H9 (cell line): ENCODE data around the gene PLSCR4. TPM values are rescaled to one million over a fixed set of nuclear protein-coding genes. Genes with fewer than 3 reads are reported as not detected.

Source experiments
- DNase-seq: peaks from one replicate; pipeline ENCODE4 v3.0.0-alpha.2; 2017
- H2AFZ ChIP-seq: one replicate; pipeline ENCODE4 v1.6.1; 2013; ENCODE audit warnings: mild to moderate bottlenecking, low read length, control low read depth, moderate library complexity
- H2AK5ac ChIP-seq: 2 replicates; pipeline ENCODE4 v1.6.1; 2013; ENCODE audit warnings: low read length, control low read depth, mixed read lengths; ENCODE audit not compliant: insufficient read length
- H2BK120ac ChIP-seq: one replicate; pipeline ENCODE4 v1.6.1; 2013; ENCODE audit warnings: low read depth, mild to moderate bottlenecking, low read length, control low read depth, inconsistent platforms; ENCODE audit not compliant: poor library complexity, severe bottlenecking
- H2BK12ac ChIP-seq: 2 replicates; pipeline ENCODE4 v1.6.1; 2013; ENCODE audit warnings: low read length, control low read depth, mixed read lengths, low read depth; ENCODE audit not compliant: insufficient read length
- H2BK15ac ChIP-seq: 2 replicates; pipeline ENCODE4 v1.6.1; 2013; ENCODE audit warnings: low read depth, low read length, control low read depth
- H2BK20ac ChIP-seq: one replicate; pipeline ENCODE4 v1.6.1; 2013; ENCODE audit warnings: low read depth, mild to moderate bottlenecking, low read length, control low read depth, inconsistent platforms; ENCODE audit not compliant: poor library complexity, severe bottlenecking
- H2BK5ac ChIP-seq: 2 replicates; pipeline ENCODE4 v1.6.1; 2013; ENCODE audit warnings: low read length, control low read depth, mixed read lengths; ENCODE audit not compliant: insufficient read length
- H3K14ac ChIP-seq: 2 replicates; pipeline ENCODE4 v1.6.1; 2013; ENCODE audit warnings: low read length, control low read depth; ENCODE audit not compliant: insufficient read depth
- H3K18ac ChIP-seq: 2 replicates; pipeline ENCODE4 v1.6.1; 2013; ENCODE audit warnings: low read depth, mild to moderate bottlenecking, mixed read lengths, low read length, control low read depth; ENCODE audit not compliant: insufficient read length
- H3K23ac ChIP-seq: 2 replicates; pipeline ENCODE4 v1.6.1; 2013; ENCODE audit warnings: low read length, control low read depth, mixed read lengths, low read depth; ENCODE audit not compliant: insufficient read length
- H3K23me2 ChIP-seq: 2 replicates; pipeline ENCODE4 v1.6.1; 2013; ENCODE audit warnings: low read depth, mild to moderate bottlenecking, mixed read lengths, low read length, control low read depth; ENCODE audit not compliant: insufficient read length, poor library complexity, severe bottlenecking
- H3K27ac ChIP-seq: 2 replicates; pipeline ENCODE4 v1.5.1; 2013; ENCODE audit warnings: low read length, control low read depth, mixed read lengths, low read depth; ENCODE audit not compliant: insufficient read length
- H3K27me3 ChIP-seq: 2 replicates; pipeline ENCODE4 v1.6.1; 2013; ENCODE audit warnings: low read length, control low read depth, inconsistent platforms; ENCODE audit not compliant: insufficient read depth
- H3K4ac ChIP-seq: 2 replicates; pipeline ENCODE4 v1.6.1; 2013; ENCODE audit warnings: low read depth, mild to moderate bottlenecking, control low read depth, inconsistent platforms, low read length, moderate library complexity
- H3K4me1 ChIP-seq: 2 replicates; pipeline ENCODE4 v1.6.1; 2013; ENCODE audit warnings: low read length, control low read depth, inconsistent platforms; ENCODE audit not compliant: insufficient read depth
- H3K4me2 ChIP-seq: 2 replicates; pipeline ENCODE4 v1.6.1; 2013; ENCODE audit warnings: low read length, control low read depth, mixed read lengths; ENCODE audit not compliant: insufficient read length, insufficient read depth
- H3K56ac ChIP-seq: 2 replicates; pipeline ENCODE4 v1.6.1; 2013; ENCODE audit warnings: low read depth, mild to moderate bottlenecking, mixed read lengths, low read length, control low read depth; ENCODE audit not compliant: insufficient read length
- H3K79me1 ChIP-seq: 2 replicates; pipeline ENCODE4 v1.6.1; 2013; ENCODE audit warnings: low read depth, mild to moderate bottlenecking, moderate library complexity, low read length, control low read depth, inconsistent platforms; ENCODE audit not compliant: insufficient read depth, poor library complexity, severe bottlenecking
- H3K79me2 ChIP-seq: 2 replicates; pipeline ENCODE4 v1.6.1; 2013; ENCODE audit warnings: low read length, control low read depth, inconsistent platforms; ENCODE audit not compliant: insufficient read depth
- H3K9ac ChIP-seq: 2 replicates; pipeline ENCODE4 v1.6.1; 2013; ENCODE audit warnings: low read length, control low read depth, mixed read lengths; ENCODE audit not compliant: insufficient read length; ENCODE audit errors: extremely low read depth
- H3K9me3 ChIP-seq: one replicate; pipeline ENCODE4 v1.6.1; 2013; ENCODE audit warnings: low read depth, low read length, inconsistent platforms; ENCODE audit not compliant: control insufficient read depth
- H3T11ph ChIP-seq: one replicate; pipeline ENCODE4 v1.6.1; 2013; ENCODE audit warnings: mild to moderate bottlenecking, low read length, control low read depth, inconsistent platforms
- H4K20me1 ChIP-seq: one replicate; pipeline ENCODE4 v1.6.1; 2013; ENCODE audit not compliant: control insufficient read depth, insufficient read length, insufficient read depth
- H4K5ac ChIP-seq: 2 replicates; pipeline ENCODE4 v1.6.1; 2013; ENCODE audit warnings: low read depth, mild to moderate bottlenecking, mixed read lengths, low read length, control low read depth; ENCODE audit not compliant: insufficient read length
- H4K8ac ChIP-seq: replicated peaks from 2 replicates; pipeline ENCODE4 v1.6.1; 2013; ENCODE audit warnings: low read length, control low read depth, mixed read lengths, low read depth; ENCODE audit not compliant: insufficient read length
- H4K91ac ChIP-seq: 2 replicates; pipeline ENCODE4 v1.6.1; 2013; ENCODE audit warnings: low read depth, mild to moderate bottlenecking, moderate library complexity, mixed read lengths, low read length, control low read depth; ENCODE audit not compliant: insufficient read length
- H3K27ac Mint-ChIP-seq, 3 experiments: 2 replicates in 2 of 3; 3 replicates in 1 of 3; pipeline ENCODE4 v1.8.0; 2020 to 2021; ENCODE audit warnings: mixed read lengths in 3 of 3, mild to moderate bottlenecking in 1 of 3, moderate library complexity in 1 of 3
- H3K27me3 Mint-ChIP-seq: 2 replicates; pipeline ENCODE4 v1.8.0; 2021; ENCODE audit warnings: low read depth, mild to moderate bottlenecking, moderate library complexity, mixed read lengths
- H3K36me3 Mint-ChIP-seq, 3 experiments: 2 replicates in 2 of 3; 3 replicates in 1 of 3; pipeline ENCODE4 v1.8.0; 2020 to 2021; ENCODE audit warnings: low read depth in 3 of 3, mixed read lengths in 3 of 3; ENCODE audit not compliant: insufficient read depth in 1 of 3
- H3K4me1 Mint-ChIP-seq, 2 experiments: 2 replicates each; pipeline ENCODE4 v1.8.0; 2020; ENCODE audit warnings: mixed read lengths in 2 of 2
- H3K4me3 Mint-ChIP-seq, 2 experiments: 2 replicates in 1 of 2; 3 replicates in 1 of 2; pipeline ENCODE4 v1.8.0; 2020 to 2021; ENCODE audit warnings: mild to moderate bottlenecking in 2 of 2, mixed read lengths in 2 of 2, moderate library complexity in 1 of 2
- H3K9me3 Mint-ChIP-seq, 2 experiments: 2 replicates in 1 of 2; 3 replicates in 1 of 2; pipeline ENCODE4 v1.8.0; 2020; ENCODE audit warnings: mild to moderate bottlenecking in 2 of 2, mixed read lengths in 2 of 2, moderate library complexity in 1 of 2
- WGBS: extraction: QIAGEN DNeasy Blood & Tissue Kit; methylation state at CpG from one replicate; pipeline ENCODE4 v1.1.7; 2013; ENCODE audit warnings: missing lambda C conversion rate, low lambda C conversion rate, mixed read lengths; ENCODE audit not compliant: insufficient read length; ENCODE audit errors: extremely low coverage; 5-methylcytosine and 5-hydroxymethylcytosine counted together
- total RNA-seq: library from RNA; stranded (reverse); gene quantifications from 2 replicates; pipeline ENCODE4 v1.2.1, GENCODE V29; 2021
- TF ChIP-seq, protein P1 (sequence below): fragments of 200-600 bp; sonication (generic); conservative IDR thresholded peaks from 3 replicates; pipeline ENCODE4 v1.8.0; 2021; ENCODE audit warnings: antibody characterized with exemption, mild to moderate bottlenecking

The PLSCR4 gene
- total RNA-seq, 1 experiment from 2014 or later = 1.2 TPM

DNA sequence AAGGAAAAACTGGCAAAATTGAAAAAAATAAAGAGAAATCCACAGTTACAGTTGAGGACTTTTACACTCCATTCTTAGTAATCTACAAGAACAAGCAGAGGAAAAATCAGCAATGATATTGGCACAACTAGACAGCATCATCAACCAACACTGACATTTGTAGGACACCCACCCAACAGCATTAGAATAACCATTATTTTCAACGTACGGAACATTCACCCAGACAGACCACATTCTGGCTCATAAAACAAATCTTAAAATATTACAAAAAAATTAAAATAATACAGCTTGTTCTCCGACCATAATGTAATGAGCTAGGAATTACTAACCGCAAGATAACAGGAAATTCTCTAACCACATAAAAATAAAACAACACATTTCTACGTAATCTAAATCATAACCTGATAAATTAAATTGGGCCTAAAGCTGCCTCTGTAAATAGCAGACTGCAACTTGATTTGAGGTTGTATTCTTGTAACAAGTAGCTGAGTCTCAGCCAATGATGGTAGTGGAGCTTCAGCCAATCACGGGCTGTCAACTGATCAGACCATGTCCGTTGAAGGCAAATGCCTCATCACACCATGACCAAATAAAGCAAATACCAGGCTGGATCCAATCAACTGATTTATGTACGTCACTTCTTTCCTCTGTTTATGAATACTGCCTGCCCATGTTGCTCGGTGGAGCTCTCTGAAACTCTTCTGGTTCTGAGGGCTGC is 9.2 kb downstream of the PLSCR4 start:
- H2AK5ac ChIP-seq = no peak overlapping the region
- H4K8ac ChIP-seq = no peak overlapping the region
- H3K4me3 Mint-ChIP-seq = no peak overlapping the region
- DNase-seq = no peak
- H4K5ac ChIP-seq = no peak overlapping the region
- no peaks in the 10 kb centered on the region for H3K27me3 Mint-ChIP-seq
- no peak overlapping the region for H4K91ac ChIP-seq
- H3K4me1 Mint-ChIP-seq = no peaks in the 10 kb centered on the region
- TF ChIP-seq, protein P1, sequence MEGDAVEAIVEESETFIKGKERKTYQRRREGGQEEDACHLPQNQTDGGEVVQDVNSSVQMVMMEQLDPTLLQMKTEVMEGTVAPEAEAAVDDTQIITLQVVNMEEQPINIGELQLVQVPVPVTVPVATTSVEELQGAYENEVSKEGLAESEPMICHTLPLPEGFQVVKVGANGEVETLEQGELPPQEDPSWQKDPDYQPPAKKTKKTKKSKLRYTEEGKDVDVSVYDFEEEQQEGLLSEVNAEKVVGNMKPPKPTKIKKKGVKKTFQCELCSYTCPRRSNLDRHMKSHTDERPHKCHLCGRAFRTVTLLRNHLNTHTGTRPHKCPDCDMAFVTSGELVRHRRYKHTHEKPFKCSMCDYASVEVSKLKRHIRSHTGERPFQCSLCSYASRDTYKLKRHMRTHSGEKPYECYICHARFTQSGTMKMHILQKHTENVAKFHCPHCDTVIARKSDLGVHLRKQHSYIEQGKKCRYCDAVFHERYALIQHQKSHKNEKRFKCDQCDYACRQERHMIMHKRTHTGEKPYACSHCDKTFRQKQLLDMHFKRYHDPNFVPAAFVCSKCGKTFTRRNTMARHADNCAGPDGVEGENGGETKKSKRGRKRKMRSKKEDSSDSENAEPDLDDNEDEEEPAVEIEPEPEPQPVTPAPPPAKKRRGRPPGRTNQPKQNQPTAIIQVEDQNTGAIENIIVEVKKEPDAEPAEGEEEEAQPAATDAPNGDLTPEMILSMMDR = no peak
- no peak overlapping the region for H3K27ac ChIP-seq
- H3K79me1 ChIP-seq = no peaks in the 10 kb centered on the region
- peaks cover 3 to 15% (median 11%) of the 10 kb centered on the region in 3 experiments for H3K36me3 Mint-ChIP-seq
- no peaks in the 10 kb centered on the region for H3K9me3 ChIP-seq
- no peak overlapping the region for H3K18ac ChIP-seq
- H3K27ac Mint-ChIP-seq = peak overlapping the region in 1 of 3 experiments; percentile 53; a peak in 1 of 7 replicates
- WGBS = 100% methylated on average over 3 of the region's 9 CpGs
- H3K23ac ChIP-seq = no peak overlapping the region
- H3K79me2 ChIP-seq = no peaks in the 10 kb centered on the region
- H2BK15ac ChIP-seq = no peak overlapping the region
- no peak overlapping the region for H3K4ac ChIP-seq
- H4K20me1 ChIP-seq = no peaks in the 10 kb centered on the region
- H2BK5ac ChIP-seq = no peak overlapping the region
- no peaks in the 10 kb centered on the region for H3K4me1 ChIP-seq
- H3K27me3 ChIP-seq = no peaks in the 10 kb centered on the region
- H3K9ac ChIP-seq = no peak overlapping the region
- no peak overlapping the region for H2AFZ ChIP-seq
- no peak overlapping the region for H2BK12ac ChIP-seq
- H2BK20ac ChIP-seq = no peak overlapping the region
- H2BK120ac ChIP-seq = no peak overlapping the region
- H3K23me2 ChIP-seq = no peaks in the 10 kb centered on the region
- no peak overlapping the region for H3T11ph ChIP-seq
- no peak overlapping the region for H3K4me2 ChIP-seq
- H3K9me3 Mint-ChIP-seq = peaks cover 9 to 21% of the 10 kb centered on the region in 2 experiments
- H3K14ac ChIP-seq = no peak overlapping the region
- H3K56ac ChIP-seq = no peak overlapping the region
